ENCODE data around the gene SPOCK1.

The SPOCK1 gene

DNA sequence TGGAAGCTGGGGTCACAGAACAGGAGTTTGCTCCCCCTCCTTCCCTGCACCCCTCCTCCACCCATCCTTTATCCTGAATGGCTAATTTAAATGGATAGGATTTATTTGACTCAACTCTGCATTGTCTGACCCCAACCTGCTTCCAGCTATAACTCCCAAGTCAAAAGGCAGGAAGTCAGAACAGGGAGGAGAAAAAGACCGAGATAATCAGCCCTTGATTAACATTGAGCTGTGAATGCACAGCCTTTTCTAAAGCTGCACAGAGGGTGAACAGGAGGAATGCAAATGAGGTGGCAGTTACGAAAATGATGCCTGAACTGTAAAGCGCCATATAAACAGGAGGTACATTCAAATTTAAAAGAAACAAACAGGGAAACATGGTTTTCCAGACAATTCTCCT lies 152.8 kb downstream of the SPOCK1 start:
- H3K4me3 ChIP-seq (ENCODE audit: control insufficient read depth, low read depth, low read length) = no peak overlapping the region
- DNase-seq (ENCODE audit: low read depth) = no peak
- TF ChIP-seq, protein P1, sequence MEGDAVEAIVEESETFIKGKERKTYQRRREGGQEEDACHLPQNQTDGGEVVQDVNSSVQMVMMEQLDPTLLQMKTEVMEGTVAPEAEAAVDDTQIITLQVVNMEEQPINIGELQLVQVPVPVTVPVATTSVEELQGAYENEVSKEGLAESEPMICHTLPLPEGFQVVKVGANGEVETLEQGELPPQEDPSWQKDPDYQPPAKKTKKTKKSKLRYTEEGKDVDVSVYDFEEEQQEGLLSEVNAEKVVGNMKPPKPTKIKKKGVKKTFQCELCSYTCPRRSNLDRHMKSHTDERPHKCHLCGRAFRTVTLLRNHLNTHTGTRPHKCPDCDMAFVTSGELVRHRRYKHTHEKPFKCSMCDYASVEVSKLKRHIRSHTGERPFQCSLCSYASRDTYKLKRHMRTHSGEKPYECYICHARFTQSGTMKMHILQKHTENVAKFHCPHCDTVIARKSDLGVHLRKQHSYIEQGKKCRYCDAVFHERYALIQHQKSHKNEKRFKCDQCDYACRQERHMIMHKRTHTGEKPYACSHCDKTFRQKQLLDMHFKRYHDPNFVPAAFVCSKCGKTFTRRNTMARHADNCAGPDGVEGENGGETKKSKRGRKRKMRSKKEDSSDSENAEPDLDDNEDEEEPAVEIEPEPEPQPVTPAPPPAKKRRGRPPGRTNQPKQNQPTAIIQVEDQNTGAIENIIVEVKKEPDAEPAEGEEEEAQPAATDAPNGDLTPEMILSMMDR (conservative IDR thresholded peaks at IDR 0.05; ENCODE audit: control insufficient read depth, insufficient read depth, low read depth, low read length) = no peak

DNA sequence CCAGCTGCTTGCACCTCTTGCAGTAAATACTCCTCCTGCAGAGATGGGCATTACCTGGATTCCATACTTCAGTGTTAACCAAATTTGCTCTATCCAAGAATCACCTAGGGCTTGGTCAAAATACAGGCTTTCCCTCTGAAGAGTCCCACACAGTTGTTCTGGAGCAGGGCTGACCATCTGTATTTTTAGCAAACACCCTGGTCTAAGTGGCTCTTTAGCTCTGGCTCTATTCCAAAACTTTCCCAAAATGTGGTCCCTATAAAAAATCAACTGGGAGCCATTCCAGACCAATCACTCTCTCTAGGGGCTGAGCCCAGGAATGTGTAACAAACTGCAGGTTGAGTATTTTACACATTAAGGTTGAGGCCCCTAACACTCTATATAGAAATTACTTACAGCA lies 153.7 kb downstream of the SPOCK1 start:
- no peak overlapping the region for H3K4me3 ChIP-seq (ENCODE audit: control insufficient read depth, low read depth, low read length)
- DNase-seq (ENCODE audit: low read depth) = no peak
- TF ChIP-seq, protein P1 (conservative IDR thresholded peaks at IDR 0.05; ENCODE audit: control insufficient read depth, insufficient read depth, low read depth, low read length) = no peak

DNA sequence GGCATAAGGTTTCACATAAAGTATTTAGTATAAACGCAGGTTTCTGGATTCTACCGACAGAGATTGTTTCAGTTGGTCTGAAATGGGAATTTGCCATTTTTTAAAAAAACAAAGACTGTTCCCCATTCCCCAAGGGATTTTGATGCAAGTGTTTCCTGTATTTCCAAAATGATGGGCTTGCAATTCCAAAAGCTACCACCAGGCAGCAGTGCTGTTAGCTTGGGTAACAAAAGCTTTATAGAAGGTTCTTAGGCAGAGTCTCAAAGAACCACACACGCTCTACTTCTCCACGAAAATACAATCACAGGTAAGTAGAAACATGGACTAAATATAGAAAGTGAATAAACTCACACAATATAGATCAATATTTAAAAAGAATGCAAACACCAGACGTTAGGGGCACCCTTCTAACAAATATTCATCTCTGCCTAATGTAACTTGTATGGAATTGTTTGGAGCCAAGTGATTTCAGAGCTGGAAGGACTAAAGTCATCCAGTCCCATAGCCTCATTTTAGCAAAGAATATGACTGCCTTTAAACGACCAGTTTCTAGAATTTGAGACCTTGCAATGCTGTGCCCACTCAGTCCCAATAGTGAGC lies 154.3 kb downstream of the SPOCK1 start:
- DNase-seq (ENCODE audit: low read depth) = peak; percentile 86
- TF ChIP-seq, protein P1 (conservative IDR thresholded peaks at IDR 0.05; ENCODE audit: control insufficient read depth, insufficient read depth, low read depth, low read length) = peak; percentile 100
- H3K4me3 ChIP-seq (ENCODE audit: control insufficient read depth, low read depth, low read length) = no peak overlapping the region

DNA sequence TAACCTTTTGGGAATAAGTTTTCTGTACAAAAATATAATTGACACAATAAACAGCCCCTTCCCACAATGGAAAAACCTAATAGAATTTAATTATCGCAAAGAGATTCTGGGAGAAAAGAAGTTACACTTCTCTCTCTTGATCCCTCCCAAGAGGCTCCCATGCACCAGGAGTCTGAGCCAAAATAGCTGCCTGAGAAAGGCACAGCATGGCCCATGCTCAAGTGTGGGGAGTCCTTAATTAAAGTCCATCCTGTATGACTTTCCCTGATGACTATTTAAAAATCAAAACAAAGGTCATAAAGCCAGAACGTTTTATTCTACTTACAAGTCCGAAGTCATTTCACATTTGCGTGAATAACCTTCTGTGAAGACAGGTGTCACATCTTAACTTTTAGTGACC lies 155.1 kb downstream of the SPOCK1 start:
- H3K4me3 ChIP-seq (ENCODE audit: control insufficient read depth, low read depth, low read length) = no peak overlapping the region
- TF ChIP-seq, protein P1 (conservative IDR thresholded peaks at IDR 0.05; ENCODE audit: control insufficient read depth, insufficient read depth, low read depth, low read length) = no peak
- DNase-seq (ENCODE audit: low read depth) = no peak

DNA sequence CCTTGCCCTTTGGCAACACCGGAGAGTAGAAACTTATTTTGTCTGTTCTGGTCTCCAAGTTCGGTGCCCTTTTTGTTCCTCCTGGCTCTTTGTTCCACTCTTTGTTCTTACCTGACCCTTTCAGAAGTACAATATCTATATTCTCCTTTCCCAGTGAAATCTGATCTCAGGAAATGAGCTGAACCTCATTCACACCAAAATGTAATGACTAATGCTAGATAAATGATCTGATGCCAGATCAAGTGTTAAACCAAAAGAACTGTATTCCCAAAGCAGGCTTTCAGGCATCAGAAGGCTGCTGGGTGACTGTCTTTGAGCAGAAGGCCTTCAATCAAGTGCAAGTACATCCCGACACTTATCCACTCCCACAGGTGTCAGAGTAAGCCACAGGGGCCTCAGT lies 156.4 kb downstream of the SPOCK1 start:
- no peak for DNase-seq (ENCODE audit: low read depth)
- TF ChIP-seq, protein P1 (conservative IDR thresholded peaks at IDR 0.05; ENCODE audit: control insufficient read depth, insufficient read depth, low read depth, low read length) = no peak

DNA sequence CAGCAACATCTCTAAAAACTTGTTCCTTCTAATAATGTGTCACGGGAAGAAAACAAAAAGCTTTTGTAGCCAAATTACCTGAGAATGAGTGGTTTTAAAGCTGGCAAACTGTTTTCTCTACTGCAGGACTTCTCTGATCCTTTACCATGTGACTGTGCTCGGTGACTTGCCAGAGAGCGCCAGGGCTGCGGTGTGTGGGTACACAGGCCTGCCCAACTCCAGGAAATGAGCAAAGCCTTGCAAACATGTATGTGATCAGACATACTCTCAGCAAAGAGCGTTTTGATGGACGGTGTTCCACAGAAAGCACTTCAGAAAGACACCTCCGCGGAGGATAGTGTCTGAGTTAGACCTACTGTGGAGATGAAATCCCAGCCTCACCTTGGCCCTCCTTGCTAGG lies 157.3 kb downstream of the SPOCK1 start:
- DNase-seq (ENCODE audit: low read depth) = no peak
- TF ChIP-seq, protein P1 (conservative IDR thresholded peaks at IDR 0.05; ENCODE audit: control insufficient read depth, insufficient read depth, low read depth, low read length) = no peak

More for the DNA sequence above, 156.4 kb downstream of the SPOCK1 start:
- no peak overlapping the region for H3K4me3 ChIP-seq (ENCODE audit: control insufficient read depth, low read depth, low read length)

DNA sequence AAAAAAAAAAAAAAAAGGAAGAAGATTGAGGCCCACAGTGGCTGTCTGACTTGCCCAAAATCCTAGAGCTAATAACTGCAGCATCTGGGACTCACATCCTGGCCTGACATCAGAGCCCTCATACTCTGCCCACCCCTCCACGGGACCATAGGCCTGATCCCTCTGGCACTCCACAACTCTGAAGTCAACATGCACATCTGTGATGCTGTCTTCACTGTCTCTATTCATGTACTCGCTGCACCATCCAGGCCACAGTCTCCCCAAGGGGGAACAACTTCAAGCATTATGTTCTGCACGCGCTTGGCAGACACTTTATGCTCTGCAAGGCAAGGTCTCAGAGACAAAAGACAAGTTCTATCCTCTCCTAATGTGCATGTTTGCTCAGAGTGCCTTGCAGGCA lies 158.2 kb downstream of the SPOCK1 start:
- TF ChIP-seq, protein P1 (conservative IDR thresholded peaks at IDR 0.05; ENCODE audit: control insufficient read depth, insufficient read depth, low read depth, low read length) = no peak
- no peak for DNase-seq (ENCODE audit: low read depth)
- H3K4me3 ChIP-seq (ENCODE audit: control insufficient read depth, low read depth, low read length) = no peak overlapping the region

More for the DNA sequence above, 157.3 kb downstream of the SPOCK1 start:
- H3K4me3 ChIP-seq (ENCODE audit: control insufficient read depth, low read depth, low read length) = no peak overlapping the region

Data from fibroblast of mammary gland (primary cell).